Stimulated activated CD4-positive, alpha-beta T cell treated with anti-CD3 and anti-CD28 coated beads, Interleukin-4, amount 100 ng/mL, for 4 hours (primary cell): ENCODE results near the gene COL6A2.

Experiments
- DNase-seq, 2 experiments: peaks; one replicate each; pipeline ENCODE4 v3.0.0-alpha.2; 2020

The COL6A2 gene

DNA sequence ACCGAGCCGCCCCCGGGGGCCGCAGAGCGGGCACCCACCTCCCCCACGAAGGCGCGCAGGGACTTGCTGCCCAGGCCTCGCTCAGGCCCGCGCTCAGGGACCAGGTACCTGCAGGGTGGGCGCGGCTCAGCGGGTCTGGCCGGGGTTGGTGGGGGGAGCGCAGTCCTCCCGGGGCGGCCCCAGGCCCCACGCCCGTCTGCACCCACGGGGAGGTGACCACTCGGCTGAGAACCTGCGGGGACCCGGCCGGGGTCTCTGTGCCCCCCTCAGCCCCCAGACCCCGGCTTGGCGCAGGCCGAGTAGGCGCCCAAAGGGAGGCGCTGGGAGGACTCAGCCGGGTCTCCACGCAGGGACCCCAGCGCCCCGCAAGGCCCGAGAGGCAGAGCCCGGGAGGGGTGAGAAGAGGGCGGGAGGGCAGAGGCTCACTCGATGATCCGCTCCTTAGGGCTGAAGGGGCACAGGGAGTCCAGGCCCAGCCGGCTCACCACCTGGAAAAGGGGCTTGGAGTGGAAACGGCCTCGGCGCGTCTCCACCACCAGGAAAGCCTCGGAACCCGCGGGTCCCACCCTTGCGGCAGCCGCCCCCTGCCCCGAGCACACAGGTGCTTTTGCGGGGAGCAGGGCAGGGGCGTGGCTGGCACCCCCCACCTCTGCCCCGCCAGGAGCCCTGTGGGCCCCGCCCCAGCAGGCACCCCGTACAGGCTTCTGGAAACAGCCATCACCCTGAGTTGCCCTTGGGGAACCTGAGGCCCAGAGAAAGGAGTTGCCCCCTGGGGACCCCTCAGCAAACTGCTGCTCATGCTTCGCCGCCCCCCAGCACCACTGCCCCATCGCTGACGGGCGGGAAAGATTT, 48.2 kb downstream of the COL6A2 start:
- no peak for DNase-seq

DNA sequence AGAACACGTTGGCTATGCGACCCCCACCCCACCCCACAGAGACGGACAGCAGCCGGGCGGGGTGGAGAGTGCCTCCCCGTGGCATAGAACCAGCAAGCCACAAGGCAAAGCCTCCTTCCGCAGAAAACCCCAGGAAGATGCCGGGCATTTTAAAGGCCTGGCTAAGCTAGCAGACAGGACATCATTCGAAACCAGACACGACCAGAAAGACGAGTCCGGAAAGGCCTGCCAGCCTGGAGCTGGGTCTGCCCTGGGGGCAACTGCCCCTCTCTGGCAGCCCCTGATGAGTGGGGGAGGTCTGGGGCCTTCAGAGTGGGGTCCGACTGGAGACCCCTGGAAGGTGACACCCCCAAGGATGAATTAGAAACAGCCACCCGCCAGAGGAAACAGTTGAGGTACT, 48.9 kb downstream of the COL6A2 start:
- no peak for DNase-seq

DNA sequence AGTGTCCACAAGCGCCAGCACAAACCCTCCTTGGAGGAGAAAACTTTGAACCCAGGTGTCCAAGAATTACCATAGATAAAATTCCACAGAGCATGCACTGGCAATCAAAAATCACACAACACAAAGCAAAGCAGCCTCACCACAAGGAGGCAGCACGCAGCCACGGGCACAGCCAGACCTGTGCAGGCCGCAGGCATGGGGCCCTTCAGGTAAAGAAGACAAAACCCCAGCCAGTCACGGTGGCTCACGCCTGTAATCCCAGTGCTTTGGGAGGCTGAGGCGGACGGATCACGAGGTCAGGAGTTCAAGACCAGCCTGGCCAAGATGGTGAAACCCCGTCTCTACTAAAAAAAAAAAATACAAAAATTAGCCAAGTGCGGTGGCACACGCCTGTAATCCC, 49.5 kb downstream of the COL6A2 start:
- DNase-seq, result peak; percentile 30 to 37

DNA sequence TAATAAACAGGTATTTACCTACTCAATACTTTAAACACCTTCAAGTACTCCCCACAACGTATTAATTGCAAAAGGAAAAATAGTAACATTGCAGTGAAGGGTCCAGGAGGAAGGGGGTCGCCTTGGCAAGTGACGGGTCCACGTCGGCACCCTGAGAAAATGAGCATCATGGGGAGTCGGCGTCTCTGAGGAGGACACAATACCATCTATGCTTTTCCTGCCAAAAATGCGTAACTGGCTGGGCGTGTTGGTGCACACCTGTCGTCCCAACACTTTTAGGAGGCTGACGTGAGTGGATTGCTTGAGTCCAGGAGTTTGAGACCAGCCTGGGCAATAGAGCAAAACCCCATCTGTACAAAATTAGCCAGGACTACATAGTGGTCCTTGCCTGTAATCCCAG, 50.2 kb downstream of the COL6A2 start:
- DNase-seq, result no peak

DNA sequence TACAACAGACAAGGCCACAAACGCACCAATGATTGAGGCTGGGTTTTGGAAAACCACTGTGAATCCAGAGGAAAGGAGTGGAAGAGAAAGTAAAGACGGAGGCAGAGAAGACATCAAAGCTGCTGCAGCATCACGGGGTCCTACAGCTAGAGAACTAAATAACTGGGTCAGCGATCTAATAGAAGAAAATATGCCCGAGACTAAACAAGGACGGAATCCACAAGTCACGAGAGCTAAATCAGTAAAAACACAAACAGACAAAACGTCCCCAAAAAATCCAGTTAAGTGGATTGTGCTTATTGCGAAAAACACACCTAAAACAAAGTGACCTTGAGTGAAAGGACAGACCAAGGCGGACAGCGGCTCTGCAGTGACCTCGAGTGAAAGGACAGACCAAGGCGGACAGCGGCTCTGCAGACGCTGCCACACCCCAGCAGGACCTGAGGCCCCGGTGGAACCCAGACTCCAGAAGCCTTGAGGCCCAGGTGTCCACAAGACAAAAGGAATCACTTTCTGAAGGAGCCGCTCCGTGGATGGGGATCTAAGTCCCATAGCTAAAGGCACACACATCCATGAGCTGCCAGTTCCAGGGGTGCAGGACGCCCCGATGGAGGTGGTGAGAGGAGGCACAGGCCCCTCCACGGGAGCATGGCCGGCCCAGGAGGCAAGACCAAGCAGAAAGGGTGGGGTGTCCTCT, 51.4 kb downstream of the COL6A2 start:
- no peak for DNase-seq

DNA sequence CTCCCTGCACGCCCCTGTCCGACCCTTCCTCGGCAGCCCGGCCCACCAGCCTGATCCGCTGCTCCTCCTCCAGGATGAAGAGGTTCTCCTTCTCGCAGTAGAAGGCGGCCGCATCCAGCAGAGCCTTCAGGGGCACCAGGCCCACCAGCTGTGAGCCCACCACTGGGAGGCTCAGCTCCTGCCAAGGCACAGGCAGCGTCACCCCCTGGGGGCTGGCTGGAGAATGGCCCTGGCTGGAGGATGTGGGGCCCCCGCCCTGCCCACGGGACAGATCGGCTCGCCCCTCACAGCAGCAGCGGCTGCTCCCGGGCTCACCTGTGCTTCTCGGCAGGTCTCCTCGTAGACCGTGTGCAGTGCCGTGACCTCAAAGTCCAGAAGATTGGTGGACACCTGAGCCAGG, 52.2 kb downstream of the COL6A2 start:
- DNase-seq, result no peak

DNA sequence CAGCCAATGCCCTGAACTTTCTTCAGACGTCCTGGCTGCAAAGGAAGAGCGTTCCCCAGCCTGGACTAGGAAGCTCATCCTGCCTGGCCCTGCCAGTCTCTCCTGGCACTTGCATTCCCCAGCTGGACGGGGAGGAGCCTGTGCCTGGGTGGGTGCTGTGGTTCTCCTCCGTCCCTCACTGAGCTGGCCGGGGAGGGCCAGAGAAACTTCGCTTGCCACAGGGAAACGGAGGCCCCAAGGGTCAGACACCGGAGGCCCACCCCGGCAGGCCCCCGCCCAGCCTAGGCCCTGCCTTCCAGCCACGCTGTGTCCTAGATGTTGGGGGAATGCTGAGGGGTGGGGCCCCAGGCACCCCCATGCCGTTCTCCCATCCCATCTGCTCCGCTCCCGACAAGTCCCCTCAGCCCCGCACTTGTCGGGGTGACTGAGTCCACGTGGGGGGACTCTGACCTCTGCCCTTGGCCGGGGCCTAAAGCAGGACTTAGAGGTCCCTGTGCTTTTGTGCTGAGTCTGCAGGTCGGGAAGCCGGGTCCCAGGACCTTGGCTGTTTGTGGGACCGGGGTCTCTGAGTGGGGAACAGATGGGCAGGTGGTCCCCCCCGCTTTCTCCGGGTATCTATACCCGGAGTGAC, 52.7 kb downstream of the COL6A2 start:
- no peak for DNase-seq

DNA sequence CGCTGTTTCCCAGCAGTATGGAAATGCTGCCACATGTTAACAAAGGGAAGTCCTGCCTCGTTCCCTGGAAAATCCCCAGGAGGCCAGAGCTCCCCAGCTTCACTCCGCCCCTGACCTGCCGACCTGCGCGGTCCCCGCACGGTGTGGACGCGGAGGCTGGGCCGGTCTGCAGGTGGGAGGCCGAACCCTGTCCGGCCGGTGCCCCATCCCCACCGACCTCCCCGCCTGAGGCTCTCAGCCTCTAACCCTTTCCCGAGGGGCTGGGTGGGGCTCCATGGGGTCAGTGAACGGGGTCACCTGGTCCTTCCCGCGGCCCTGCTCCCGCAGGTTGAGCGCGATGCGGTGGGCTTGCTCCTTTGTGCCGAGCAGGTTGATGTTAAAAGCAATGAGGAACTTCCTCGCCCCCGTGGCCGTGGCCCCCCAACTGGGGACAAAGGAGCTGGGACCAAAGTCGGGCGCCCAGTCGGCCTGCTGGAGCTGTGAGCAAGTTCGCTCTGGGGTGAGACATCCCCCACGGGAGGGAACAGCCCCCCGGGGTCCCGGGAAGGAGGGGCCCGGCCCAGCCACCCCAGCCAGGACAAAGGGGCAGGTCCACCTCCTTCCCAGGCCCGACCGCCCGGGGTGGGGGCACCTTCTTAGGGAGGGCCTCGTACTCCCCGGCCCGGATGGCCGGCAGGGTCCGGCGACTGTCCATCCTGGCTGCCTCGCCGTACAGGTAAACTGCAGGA, 53.5 kb downstream of the COL6A2 start:
- DNase-seq, result no peak

DNA sequence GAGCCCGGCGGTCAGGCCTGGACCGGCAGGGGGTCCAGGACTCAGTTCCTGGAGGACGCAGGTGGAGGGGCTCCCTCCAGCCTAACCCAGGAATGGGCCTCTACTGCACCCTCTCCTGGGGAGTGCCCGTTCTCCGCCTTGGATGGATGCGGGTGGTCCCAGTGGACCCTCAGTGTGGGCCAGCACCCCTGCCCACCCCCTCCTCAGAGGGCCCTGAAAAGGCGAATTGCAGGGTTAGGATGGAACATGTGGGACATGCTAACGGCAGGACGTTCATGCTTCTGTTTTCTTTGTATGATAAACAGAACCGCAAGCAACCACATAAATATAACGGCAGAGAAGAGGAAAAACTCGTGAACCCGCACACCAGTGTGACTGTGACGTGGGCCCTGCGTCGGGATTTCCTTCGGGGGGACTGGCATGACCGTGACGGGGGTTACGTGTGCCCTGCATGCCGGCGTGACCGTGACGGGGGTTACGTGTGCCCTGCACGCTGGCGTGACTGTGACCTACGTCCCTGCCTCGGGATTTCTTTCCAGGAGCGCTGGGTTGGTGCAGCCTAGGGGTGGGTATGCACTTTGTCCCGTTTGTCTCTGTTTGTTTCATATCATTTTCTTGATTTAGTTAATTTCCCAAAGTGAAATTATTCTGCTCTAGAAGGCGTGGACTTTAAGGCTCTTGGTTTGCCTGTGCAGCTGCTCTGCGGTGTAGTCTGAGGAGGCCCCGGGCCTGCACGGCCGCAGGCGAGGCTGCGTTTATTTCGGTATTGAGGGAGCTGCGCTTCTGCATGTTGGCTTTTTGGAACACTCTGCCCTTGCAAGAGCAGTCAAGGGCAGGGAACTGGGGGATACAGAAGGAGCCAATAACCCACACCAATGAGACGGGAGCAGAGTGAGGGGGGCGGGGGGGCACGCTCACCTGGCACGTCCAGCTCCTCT, 54.3 kb downstream of the COL6A2 start:
- DNase-seq, result no peak

DNA sequence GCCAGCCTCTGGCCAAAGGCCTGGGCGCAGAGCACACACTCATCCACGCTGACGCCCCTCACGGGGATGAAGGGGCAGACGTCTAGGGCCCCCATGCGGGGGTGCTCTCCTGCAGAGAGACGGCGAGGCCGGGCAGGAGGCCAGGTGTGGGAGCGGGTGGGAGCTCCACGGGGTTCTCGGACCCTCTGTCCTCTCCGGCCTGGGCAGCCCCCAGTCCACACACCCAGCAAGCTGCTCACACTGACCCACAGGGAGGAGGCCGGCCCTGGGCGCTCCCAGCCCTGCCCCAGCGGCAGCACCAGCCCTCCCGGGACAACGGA, 55.0 kb downstream of the COL6A2 start:
- no peak for DNase-seq

DNA sequence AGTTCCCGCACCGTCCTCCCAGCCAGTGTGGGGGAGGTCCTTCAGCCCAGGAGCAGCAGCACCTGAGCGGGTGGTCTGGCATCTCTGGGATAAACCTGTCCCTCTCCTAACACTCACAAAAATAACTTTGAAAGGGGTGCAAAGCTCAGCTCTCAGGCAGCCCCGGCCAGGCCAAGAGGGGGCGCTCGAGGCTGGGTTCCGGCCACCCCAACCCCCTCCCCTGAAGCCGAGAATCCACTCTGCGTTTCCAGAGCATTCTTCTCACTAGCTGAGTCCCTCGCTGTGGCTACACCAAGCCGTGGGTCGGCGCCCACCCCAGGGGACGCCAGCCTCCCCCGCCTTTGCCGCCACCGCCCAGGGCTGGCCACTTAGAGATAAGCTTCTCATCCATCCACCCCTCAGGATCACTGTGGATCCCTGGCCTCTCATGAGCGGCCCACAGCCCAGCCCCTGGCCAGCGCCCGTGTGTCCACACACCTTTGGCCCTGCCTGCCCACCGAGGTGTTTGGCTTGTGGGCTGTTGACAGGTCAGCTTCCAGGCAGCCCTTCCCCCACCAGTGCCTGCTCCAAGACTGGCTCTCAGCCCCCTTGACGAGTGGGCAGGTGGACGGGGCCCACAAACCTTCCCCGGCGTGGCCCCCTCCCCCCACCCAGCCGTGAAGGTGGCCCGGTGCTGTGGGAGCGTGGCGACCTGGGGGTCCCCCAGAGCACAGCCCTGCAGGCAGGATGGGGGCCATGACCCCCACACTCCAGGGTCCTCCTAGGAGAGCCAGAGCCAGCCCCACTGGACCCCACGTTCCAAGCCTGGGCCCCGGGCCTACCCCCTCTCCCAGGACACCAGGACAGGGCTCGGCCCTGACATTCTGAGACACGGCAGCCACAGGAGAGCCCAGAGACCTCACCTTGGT, 55.6 kb downstream of the COL6A2 start:
- peak; percentile 24 to 55 for DNase-seq

DNA sequence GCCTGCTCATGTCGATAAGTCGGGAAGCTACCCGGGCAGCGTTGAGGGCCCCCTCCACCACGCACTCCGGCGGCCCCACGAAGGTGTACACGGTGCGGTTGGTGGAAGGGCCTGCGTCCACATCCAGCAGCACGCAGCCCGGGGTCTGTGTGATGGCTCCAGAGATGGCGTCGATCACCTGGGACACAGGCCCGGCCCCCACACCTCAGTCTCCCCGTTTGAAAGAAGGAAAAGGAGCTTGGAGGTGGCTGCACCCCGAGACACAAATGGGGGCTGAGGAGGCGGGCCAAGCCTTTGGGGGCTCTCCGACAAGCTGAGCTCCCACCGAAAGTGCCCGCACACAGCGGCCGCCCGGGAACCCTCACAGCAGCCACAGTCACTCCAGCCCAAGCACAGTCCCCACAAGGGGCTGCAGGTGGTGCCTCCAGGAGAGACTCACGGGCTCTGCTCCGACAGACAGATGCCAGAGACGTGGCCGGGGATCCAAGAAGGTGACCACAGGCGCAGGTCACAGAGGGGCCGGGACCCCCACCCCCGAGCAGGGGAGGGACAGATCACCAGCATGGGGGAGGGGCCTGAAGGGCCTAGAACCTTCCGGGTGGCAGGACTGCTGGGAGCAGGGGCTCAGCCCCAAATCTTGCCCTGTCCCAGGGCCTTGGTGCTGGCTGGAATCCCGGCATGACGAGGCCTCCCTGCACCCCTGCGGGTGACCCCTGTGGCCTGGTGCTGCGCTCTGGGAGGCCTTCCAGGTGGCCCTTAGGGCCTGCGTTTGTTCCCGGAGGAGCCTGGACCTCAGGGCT, 56.4 kb downstream of the COL6A2 start:
- no peak for DNase-seq

DNA sequence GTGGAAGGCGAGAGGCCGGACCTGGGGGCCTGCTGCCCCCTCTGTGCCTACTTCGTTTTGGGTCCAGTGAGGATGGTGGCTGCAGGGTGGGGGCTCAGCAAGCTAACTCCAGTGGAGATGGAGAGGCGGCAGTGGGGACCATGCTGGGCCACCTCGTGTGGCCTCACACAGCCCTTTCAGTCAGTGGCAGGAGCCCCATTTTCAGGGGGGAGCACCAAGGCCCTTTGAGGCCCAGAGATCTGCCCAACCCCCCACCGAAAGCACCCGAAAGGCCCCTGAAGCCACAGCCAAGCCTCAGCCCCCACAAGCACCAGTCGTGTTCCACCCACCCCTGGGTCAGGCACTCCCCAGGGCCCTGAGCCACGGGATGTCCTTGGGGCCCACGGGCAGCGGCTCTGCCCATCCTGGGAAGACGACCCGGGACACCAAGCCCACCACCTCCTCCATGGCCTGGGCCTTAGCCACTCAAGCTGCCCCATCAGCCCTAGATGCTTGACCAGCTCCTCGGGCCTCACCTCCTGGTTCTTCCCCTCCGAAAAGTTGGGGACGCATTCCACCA, 57.1 kb downstream of the COL6A2 start:
- no peak for DNase-seq

DNA sequence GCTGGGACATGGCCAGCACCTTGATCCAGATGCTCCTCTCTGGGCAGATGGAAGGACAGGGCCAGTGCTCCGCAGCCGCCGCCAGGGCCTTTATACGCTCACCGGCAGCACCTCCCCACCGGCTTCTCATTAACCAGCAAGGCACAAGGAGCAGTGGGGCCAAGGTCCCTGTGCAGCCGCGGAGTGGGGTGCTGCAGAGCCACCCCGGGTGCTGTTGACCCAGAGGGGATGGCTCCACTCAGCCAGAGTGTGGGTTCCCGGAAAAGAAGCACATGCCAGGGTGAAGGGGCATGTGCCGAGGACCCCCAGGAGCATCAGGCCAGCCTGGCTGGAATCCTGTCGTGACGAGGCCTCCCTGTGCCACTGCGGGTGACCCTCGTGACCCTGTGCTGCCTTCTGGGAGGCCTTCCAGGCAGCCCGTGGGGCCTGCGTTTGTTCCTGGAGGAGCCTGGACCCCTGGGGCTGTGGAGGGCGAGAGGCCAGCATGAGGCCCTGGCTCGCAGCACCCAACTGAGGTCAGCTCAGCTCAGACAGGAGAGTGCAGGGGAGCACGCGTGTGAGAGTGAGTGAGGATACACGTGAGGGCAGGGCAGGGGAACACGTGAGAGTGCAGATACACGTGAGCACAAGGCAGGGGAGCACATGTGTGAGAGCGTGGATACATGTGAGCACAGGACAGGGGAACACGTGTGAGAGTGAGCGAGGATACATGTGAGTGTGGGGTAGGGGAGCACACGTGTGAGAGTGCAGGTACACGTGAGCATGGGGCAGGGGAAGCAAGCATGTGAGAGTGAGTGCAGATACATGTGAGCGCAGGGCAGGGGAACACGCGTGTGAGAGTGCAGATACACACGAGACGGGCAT, 57.8 kb downstream of the COL6A2 start, which contains the start of gene FTCD:
Gene FTCD (minus strand): TSS at position 66 of the 864 bp plus-strand sequence. CDS start 56 bp downstream, at position 10.
- DNase-seq, result no peak

DNA sequence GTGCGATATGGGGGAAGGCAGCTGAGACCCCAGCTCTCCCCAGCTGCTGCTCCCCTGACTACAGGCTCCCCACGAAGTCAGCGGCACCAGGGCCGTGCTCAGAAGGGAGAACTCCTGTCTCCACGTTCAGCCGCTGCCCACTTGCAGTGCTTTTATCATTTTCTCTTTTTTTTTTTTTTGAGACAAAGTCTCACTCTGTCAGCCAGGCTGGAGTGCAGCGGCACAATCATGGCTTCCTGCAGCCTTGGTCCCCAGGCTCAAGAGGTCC, 58.4 kb downstream of the COL6A2 start:
- DNase-seq, result no peak

DNA sequence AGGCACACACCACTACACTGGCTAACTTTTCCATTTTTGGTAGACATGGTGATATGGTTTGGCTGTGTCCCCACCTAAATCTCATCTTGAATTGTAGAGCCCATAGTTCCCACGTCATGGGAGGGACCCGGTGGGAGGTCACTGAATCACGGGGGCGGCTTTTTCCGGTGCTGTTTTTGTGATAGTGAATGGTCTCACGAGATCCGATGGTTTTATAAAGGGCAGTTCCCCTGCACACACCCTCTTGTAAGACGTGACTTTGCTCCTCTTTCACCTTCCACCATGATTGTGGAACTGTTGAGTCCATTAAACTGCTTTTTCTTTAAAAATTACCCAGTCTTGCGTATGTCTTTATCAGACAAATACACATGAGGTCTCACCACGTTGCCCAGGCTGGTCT, 58.8 kb downstream of the COL6A2 start:
- no peak for DNase-seq

DNA sequence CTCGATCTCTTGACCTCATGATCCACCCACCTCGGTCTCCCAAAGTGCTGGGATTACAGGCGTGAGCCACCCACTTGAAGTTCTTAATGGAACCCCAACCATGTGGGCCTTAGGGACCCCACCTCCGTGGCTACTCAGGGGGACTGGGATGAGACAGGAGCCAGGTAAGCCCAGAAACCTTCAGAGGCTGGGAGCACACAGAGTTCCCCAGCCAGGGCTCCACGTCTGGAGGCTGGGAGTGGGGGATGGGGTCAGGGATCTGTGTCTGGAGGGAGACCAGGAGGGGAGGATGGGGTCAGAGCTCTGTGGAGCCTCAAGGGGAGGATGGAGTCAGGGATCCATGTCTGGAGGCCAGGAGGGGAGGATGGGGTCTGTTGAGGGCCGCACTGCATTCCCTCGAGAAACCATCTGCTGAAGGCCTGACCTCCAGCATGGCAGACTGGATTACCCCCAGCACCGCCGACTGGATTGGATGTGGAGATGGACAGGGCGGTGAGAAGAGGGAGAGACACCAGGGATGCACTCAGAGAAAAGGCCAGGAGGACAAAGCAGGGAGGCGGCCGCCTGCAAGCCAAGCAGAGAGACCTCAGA, 59.6 kb downstream of the COL6A2 start:
- no peak for DNase-seq

DNA sequence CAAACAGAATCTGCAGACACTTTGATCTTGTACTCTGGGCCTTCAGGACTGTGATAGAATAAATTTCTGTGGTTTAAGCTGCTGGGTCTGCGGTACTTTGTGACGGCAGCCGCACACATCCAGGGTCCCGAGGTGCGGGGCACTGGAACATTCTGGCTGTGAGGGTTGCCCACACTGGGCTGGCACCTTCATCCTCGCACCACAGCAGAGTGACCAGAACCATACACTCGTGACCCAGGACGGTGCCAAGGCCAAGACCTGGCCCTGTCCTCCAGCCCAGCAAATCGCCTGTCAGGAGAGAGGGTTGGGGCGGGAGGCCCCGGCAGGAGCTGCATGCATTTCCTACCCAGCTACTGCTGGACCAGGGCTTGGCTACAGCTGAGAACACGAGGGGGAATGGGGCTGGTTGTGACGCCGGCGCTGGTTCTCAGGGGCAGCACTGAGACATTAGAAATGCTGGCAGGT, 60.1 kb downstream of the COL6A2 start:
- no peak for DNase-seq
